HepG2 (cell line): ENCODE measurements around the gene C5orf24. TPM values are rescaled to one million over a fixed set of nuclear protein-coding genes. Genes with fewer than 3 reads are reported as not detected.

Experiments
- ATF5 ChIP-seq: sonication (generic); formaldehyde crosslinking; IDR thresholded peaks from 2 replicates; pipeline ENCODE4 v1.4.0; 2020; ENCODE audit warnings: mild to moderate bottlenecking, low read depth, missing genetic modification reagents
- GATAD2A ChIP-seq: IDR thresholded peaks from 2 replicates; pipeline ENCODE4 v1.6.1; 2016
- GZF1 ChIP-seq: sonication (generic); formaldehyde crosslinking; IDR thresholded peaks from 2 replicates; pipeline ENCODE4 v1.5.1; 2020; ENCODE audit warnings: mild to moderate bottlenecking, missing genetic modification reagents
- HBP1 ChIP-seq: IDR thresholded peaks from 2 replicates; pipeline ENCODE4 v1.6.1; 2016; ENCODE audit warnings: low read depth, control low read depth
- ISX ChIP-seq: sonication (generic); formaldehyde crosslinking; conservative IDR thresholded peaks from 2 replicates; pipeline ENCODE4 v1.5.0; 2020; ENCODE audit warnings: missing genetic modification reagents
- MBNL3 ChIP-seq: fragments of 250-450 bp; sonication (Bioruptor Pico); conservative IDR thresholded peaks from 2 replicates; pipeline ENCODE4 v1.8.0; 2022; ENCODE audit warnings: mild to moderate bottlenecking, inconsistent platforms
- MEIS1 ChIP-seq: sonication (generic); formaldehyde crosslinking; IDR thresholded peaks from 2 replicates; pipeline ENCODE4 v1.9.0; 2021; ENCODE audit warnings: mild to moderate bottlenecking, missing genetic modification reagents, moderate library complexity, borderline replicate concordance
- MIXL1 ChIP-seq: IDR thresholded peaks from 2 replicates; pipeline ENCODE4 v1.6.1; 2016
- NCOA2 ChIP-seq: sonication (generic); formaldehyde crosslinking; IDR thresholded peaks from 2 replicates; pipeline ENCODE4 v1.8.0; 2022; ENCODE audit warnings: inconsistent platforms
- SALL2 ChIP-seq: sonication (generic); formaldehyde crosslinking; IDR thresholded peaks from 2 replicates; pipeline ENCODE4 v1.8.1; 2023; ENCODE audit warnings: mild to moderate bottlenecking, missing genetic modification reagents, inconsistent platforms
- SRSF4 ChIP-seq: fragments of 200-400 bp; formaldehyde crosslinking; IDR thresholded peaks from one replicate; pipeline ENCODE4 v1.6.1; 2018; ENCODE audit warnings: mild to moderate bottlenecking, low read depth, low read length, moderate library complexity; ENCODE audit not compliant: poor library complexity, severe bottlenecking
- SRSF9 ChIP-seq: fragments of 200-400 bp; formaldehyde crosslinking; IDR thresholded peaks from 2 replicates; pipeline ENCODE4 v1.6.1; 2018; ENCODE audit warnings: borderline replicate concordance, mild to moderate bottlenecking, low read depth, low read length; ENCODE audit not compliant: insufficient read depth, poor library complexity, severe bottlenecking
- TGIF2 ChIP-seq: IDR thresholded peaks from 2 replicates; pipeline ENCODE4 v1.6.1; 2016; ENCODE audit warnings: control low read depth, missing compliant biosample characterization
- ZBTB44 ChIP-seq: sonication (generic); formaldehyde crosslinking; IDR thresholded peaks from 2 replicates; pipeline ENCODE4 v1.4.0; 2020; ENCODE audit warnings: missing genetic modification reagents
- ZFP36L2 ChIP-seq: sonication (generic); formaldehyde crosslinking; IDR thresholded peaks from 2 replicates; pipeline ENCODE4 v1.4.0; 2020; ENCODE audit warnings: missing genetic modification reagents
- ZKSCAN5 ChIP-seq: sonication (generic); formaldehyde crosslinking; IDR thresholded peaks from 2 replicates; pipeline ENCODE4 v1.5.1; 2020; ENCODE audit warnings: mild to moderate bottlenecking, missing genetic modification reagents
- ZNF441 ChIP-seq: sonication (generic); formaldehyde crosslinking; IDR thresholded peaks from 2 replicates; pipeline ENCODE4 v1.7.0; 2021; ENCODE audit warnings: missing genetic modification reagents, borderline replicate concordance
- ZNF792 ChIP-seq: IDR thresholded peaks from 2 replicates; pipeline ENCODE4 v1.6.1; 2016
- ZNF841 ChIP-seq: sonication (generic); formaldehyde crosslinking; IDR thresholded peaks from 2 replicates; pipeline ENCODE4 v1.8.1; 2023; ENCODE audit warnings: missing genetic modification reagents, borderline replicate concordance
- polyA plus RNA-seq, 8 experiments: library from polyadenylated mRNA; depleted of rRNA in 3 of 8; stranded (reverse) in 7 of 8; unstranded in 1 of 8; fragments of >200 nt; fragmentation: Illumina TruSeq in 4 of 8; extraction: Trizol in 4 of 8; gene quantifications; 2 replicates each; pipeline versions ENCODE4 v1.2.1 to v1.2.3, GENCODE V29; 2011 to 2016; ENCODE audit warnings: low read depth in 4 of 8, missing spikeins in 1 of 8, mixed read lengths in 1 of 8; ENCODE audit not compliant: insufficient read depth in 1 of 8
- total RNA-seq, 5 experiments: library from RNA; depleted of rRNA; stranded (reverse); fragments of >200 nt; fragmentation: Illumina TruSeq; extraction: Trizol; gene quantifications; 2 replicates each; pipeline ENCODE4 v1.2.3, GENCODE V29; 2016; ENCODE audit warnings: low read depth in 1 of 5
- TF ChIP-seq, protein P1 (sequence below): sonication (generic); formaldehyde crosslinking; IDR thresholded peaks from 2 replicates; pipeline ENCODE4 v1.4.0; 2020; ENCODE audit warnings: missing genetic modification reagents
- TF ChIP-seq, protein P2 (sequence below): IDR thresholded peaks from 2 replicates; pipeline ENCODE4 v1.6.1; 2016; ENCODE audit warnings: mild to moderate bottlenecking, missing biosample characterization, missing genetic modification reagents
- TF ChIP-seq, protein P3 (sequence below): sonication (generic); formaldehyde crosslinking; IDR thresholded peaks from 2 replicates; pipeline ENCODE4 v1.4.0; 2020; ENCODE audit warnings: missing genetic modification reagents

Gene C5orf24
- total and polyA plus RNA-seq, 2 of the 13 experiments (the other 11 are each of a cell fraction or from before 2014, with no cell fraction given): 34.6 to 41.5 TPM

- TF ChIP-seq HBP1 (CRISPR knock-in tag) (0 out of 2 replicates have a peak, but pooled peaks have one; percentile 4), MIXL1 (peak; percentile 60), ZFP36L2 (CRISPR knock-in tag) (no peak), GATAD2A (CRISPR knock-in tag) (peak; percentile 49; the same call in 1 of the 2 replicates), MBNL3 (CRISPR knock-in tag) (no peak), ATF5 (CRISPR knock-in tag) (0 out of 2 replicates have a peak, but pooled peaks have one; percentile 55), ISX (CRISPR knock-in tag) (no peak), NCOA2 (CRISPR knock-in tag) (peak; percentile 15; the same call in 1 of the 2 replicates), ZNF841 (peak; percentile 95), GZF1 (no peak), ZKSCAN5 (CRISPR knock-in tag) (no peak), SRSF4 (no peak), SRSF9 (no peak), ZNF792 (CRISPR knock-in tag) (peak; percentile 63), MEIS1 (no peak), SALL2 (CRISPR knock-in tag) (peak; percentile 82), ZBTB44 (CRISPR knock-in tag) (no peak), TGIF2 (0 out of 2 replicates have a peak, but pooled peaks have one; percentile 19), ZNF441 (CRISPR knock-in tag) (0 out of 2 replicates have a peak, but pooled peaks have one; percentile 16)
- TF ChIP-seq, protein P1, sequence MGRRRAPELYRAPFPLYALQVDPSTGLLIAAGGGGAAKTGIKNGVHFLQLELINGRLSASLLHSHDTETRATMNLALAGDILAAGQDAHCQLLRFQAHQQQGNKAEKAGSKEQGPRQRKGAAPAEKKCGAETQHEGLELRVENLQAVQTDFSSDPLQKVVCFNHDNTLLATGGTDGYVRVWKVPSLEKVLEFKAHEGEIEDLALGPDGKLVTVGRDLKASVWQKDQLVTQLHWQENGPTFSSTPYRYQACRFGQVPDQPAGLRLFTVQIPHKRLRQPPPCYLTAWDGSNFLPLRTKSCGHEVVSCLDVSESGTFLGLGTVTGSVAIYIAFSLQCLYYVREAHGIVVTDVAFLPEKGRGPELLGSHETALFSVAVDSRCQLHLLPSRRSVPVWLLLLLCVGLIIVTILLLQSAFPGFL: no peak
- TF ChIP-seq, protein P2, sequence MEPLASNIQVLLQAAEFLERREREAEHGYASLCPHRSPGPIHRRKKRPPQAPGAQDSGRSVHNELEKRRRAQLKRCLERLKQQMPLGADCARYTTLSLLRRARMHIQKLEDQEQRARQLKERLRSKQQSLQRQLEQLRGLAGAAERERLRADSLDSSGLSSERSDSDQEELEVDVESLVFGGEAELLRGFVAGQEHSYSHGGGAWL: peak; percentile 38; the same call in 1 of the 2 replicates
- TF ChIP-seq, protein P3, sequence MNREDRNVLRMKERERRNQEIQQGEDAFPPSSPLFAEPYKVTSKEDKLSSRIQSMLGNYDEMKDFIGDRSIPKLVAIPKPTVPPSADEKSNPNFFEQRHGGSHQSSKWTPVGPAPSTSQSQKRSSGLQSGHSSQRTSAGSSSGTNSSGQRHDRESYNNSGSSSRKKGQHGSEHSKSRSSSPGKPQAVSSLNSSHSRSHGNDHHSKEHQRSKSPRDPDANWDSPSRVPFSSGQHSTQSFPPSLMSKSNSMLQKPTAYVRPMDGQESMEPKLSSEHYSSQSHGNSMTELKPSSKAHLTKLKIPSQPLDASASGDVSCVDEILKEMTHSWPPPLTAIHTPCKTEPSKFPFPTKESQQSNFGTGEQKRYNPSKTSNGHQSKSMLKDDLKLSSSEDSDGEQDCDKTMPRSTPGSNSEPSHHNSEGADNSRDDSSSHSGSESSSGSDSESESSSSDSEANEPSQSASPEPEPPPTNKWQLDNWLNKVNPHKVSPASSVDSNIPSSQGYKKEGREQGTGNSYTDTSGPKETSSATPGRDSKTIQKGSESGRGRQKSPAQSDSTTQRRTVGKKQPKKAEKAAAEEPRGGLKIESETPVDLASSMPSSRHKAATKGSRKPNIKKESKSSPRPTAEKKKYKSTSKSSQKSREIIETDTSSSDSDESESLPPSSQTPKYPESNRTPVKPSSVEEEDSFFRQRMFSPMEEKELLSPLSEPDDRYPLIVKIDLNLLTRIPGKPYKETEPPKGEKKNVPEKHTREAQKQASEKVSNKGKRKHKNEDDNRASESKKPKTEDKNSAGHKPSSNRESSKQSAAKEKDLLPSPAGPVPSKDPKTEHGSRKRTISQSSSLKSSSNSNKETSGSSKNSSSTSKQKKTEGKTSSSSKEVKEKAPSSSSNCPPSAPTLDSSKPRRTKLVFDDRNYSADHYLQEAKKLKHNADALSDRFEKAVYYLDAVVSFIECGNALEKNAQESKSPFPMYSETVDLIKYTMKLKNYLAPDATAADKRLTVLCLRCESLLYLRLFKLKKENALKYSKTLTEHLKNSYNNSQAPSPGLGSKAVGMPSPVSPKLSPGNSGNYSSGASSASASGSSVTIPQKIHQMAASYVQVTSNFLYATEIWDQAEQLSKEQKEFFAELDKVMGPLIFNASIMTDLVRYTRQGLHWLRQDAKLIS (CRISPR knock-in tag): no peak
Observed at GRCh38 chr5:134904610-134905245, 59.0 kb downstream of the C5orf24 start, which contains the start of gene PCBD2 (continued).
